GM18507 (cell line): ENCODE results near the gene MAP3K5.
"Not testable (repeated sequence)": the region's sequence is repeated elsewhere in the genome, so short reads cannot be mapped to it uniquely, and the experiment has no call there.

ENCODE experiments used
- DNase-seq: peaks from one replicate; pipeline ENCODE4 v3.0.0; 2011; ENCODE audit warnings: low read depth; ENCODE audit not compliant: insufficient read length; ENCODE audit errors: extremely low spot score
- FAIRE-seq: peaks from 2 replicates; lab custom pipeline; 2011; peaks lifted over from hg19 to GRCh38; lab: Jason Lieb, UNC

The MAP3K5 gene

DNA sequence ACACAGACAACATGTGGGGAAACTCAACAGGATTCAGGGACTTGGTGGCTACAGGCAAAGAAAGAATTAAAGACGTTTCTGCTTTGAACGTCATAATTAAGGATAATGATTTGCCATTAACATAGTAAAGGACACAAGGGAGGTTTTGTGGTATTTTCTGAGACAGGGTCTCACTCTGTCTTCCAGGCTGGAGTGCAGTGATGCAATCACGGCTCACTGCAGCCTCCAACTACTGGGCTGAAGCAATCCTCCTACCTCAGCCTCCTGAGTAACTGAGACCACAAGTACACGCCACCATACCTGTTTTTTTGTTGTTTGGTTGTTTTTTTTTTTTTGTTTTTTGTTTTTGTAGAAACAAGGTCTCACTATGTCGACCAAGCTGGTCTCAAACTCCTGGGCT lies 62.4 kb downstream of the MAP3K5 start:
- DNase-seq (no peak), FAIRE-seq (peak; percentile 56)

DNA sequence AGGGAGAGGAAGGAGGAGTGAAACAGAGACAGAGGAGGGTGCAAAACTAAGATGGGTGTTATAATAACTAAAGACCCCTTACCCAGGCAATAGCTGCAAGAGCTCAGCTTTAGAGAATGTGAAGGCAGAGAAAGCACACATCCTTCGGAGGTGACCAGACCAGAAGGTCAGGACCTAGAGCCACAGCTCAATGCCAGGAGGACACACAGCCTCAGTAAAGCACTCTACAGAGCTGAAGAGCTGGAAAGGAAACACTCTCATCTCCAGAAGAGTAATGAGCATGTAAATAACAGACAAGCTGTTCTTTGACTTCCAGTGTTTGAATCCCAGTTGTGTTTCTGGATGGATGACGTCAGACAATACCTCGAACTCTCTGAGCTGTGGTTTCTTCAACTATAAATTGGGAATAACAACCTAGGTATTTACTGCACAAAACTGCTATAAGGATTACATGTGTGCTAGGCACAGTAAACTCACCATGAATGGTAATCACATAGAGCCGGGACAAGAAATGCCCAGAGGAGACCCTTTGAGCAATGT lies 63.2 kb downstream of the MAP3K5 start:
- no peak for FAIRE-seq
- DNase-seq = no peak

DNA sequence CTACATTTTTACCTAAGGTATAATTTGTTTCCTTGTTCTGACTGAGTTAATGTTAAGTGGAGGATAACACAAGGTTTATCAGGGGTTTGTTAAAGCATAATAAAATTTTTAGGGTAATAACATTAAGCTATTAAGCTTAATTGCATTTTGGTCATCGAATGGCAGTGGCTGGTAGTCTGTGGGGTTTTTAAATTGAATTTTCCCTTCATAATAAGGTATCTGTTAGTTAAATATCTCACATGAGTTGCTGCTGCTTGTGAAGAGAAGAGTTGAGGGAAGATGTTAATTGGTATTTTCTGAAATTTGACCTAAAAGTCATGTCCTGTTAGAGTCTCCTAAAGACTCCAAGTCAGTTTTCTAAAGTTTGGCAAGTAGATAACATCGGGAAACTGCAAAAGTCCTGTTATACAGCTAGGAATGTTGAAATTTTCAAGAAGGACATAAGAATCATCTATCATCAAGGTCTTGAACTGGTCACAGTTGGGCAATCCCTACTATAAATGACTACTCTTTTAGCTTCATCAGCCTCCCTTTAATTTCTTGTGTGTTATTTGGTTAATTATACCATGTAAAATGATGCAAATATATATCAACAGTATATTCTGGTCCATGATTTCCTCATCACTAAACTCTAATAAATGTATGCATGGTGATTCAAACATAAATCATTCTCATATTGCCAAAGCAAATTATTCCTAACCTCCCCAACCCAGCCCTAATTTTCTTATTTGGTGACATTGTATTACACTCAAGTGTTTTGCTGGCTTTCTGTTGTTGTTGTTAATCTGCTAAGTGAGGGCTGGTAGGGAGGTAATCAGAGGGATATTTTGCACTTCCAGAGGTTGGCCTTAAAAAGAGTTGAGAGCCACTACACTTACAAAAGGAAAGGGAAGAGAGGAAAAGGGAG lies 64.0 kb downstream of the MAP3K5 start:
- DNase-seq (no peak), FAIRE-seq (peak; percentile 49)

DNA sequence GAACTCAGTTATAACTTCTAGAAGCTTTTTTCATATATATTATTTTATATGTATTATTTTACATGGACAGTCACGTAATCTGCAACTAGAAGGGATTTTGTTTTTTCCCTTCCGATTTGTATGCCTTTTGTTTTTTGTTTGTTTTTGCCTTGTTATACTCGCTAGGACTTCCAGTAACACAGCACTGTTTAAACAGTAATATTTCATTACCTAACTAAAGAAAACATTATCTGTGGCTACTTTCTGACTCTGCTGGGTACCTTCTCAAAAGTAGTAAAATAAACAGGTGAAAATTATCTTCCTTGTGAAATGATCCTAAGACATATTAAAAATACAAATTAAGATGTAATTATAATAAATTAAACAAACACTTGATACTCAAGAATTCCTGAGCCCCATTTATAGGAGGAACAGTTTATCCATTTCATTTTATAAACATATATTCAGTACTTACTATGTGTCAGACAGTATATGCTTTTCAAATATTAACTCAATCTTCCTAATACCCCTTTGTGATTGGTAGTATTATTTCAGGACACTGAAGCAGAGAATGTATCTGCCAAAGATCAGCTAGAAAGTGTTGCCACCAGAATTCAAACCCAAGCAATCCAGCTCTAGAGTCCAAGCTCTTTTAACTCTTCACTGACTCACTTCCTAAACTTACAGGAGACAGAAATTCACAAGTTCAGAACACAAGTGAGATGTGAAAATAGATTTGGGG lies 65.3 kb downstream of the MAP3K5 start:
- DNase-seq = no peak
- FAIRE-seq = peak; percentile 46

DNA sequence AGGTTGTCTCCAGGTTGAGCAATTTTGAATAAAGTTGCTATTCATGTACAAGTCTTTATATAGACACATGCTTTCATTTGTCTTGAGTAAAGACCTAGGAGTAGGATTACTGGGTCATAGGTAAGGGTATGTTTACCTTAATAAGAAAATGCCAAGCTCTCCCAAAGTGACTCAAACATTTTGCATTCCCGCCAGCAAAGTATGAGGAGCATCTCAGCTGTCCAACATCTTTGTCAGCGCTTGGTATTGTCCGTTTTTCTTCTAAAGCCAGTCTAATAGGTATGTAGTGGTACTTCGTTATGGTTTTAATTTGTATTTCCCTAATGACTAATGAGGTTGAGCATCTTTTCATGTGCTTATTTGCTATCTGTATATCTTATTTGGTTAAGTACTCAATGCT lies 67.2 kb downstream of the MAP3K5 start:
- FAIRE-seq = peak; percentile 21
- DNase-seq = no peak

DNA sequence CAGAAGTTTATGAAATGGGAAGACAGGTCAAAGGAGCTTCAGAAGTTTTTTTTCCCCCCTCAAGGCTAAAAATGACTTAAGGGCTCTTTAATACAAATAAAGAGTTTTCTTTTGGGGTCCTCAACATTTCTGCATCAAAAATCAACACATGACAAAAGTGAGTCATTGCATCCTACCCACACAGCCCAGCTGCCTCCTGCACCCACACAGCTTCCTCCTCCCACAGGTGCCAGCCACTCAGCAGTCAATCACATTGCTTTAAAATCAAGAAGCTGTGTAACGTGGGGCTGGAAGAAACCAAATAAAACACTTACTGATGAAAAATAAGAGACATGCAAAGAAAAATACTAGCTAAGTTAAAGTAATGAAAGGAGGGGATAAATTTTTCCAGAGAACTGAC lies 68.5 kb downstream of the MAP3K5 start:
- FAIRE-seq = peak; percentile 78
- no peak for DNase-seq

DNA sequence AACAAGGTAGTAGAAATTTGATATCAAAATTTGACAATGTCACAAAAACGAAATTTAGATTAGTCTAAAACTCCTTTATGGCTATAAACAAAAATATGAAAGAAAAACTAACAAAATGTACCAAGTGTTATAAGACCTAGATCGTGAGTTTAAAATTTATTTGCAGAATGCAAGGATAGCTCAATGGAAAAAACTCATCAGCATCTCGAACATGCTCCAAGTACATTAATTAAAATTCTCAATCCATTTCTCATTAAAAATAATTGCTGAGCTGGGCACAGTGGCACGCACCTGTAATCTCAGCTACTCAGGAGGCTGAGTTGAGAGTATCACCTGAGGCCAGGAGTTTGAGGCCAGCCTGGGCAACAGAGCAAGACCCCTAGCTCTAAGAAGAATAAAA lies 70.8 kb downstream of the MAP3K5 start:
- FAIRE-seq (no peak), DNase-seq (no peak)

DNA sequence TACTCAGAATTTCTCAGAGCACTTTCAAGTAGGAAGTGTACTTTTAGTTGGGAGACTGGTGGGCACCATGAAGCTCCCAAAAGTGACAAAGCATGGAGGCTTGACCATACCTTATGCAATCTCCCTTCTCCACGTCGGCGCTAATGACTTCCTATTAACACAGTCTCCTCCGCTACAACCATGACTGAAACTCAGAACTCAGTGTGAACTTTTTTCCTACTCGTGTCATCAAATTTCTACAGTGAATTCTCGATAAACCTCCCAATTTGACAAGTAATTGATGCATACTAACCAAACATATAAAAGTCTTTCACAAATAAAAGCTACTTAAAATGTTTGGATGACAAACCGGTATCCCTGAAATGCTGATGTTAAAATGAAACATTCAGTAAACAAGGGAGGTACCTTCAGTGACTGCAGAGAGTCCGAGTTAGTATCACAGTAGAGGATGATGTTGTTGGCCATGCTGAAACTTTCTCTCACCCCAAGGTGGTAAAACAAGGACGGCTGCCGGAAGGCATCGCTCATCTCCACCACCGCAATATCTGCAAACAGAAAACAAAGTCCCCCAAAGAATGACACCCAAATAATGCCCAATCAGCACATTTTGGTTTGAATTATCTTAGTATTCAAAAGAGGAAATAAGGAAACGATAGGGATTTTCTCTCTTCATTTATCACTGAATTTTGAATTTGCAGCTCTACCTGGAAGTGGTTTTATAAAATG lies 72.1 kb downstream of the MAP3K5 start:
- DNase-seq (no peak), FAIRE-seq (peak; percentile 97)

DNA sequence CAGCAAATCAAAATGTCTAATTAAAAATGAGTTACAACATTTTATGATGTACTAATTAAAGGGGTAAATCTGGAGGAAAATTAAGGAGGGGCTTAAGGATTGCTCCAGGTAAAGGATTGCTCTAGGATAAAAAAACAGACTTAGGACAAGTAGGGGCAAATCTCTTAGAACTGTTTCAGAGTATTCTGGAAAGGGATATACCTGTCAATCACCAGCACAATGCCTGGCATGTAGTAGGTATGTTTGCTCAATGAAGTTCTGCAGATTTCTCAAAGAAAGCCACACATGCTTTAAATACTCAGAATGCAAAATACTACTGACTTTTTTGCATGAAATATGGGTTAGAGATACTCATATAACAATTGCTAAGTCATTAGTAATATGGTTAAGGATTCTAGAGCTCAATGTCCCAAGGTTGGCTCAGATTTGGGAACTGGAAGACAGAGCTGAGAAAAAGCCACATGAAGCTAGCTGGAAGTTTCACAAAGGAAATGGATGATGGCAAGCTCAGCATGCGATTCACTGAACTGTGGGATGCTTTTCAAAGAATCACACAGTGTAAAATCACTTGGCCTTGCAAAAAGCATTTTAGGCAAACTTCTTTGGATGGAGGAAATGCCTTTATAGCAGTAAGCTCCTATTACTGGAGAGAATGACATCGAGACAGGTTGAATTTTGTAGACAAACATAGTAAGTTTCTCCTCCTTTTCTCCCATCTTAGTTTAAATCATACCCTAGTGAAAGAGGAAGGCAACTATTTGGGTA lies 72.8 kb downstream of the MAP3K5 start:
- DNase-seq (no peak), FAIRE-seq (no peak)

DNA sequence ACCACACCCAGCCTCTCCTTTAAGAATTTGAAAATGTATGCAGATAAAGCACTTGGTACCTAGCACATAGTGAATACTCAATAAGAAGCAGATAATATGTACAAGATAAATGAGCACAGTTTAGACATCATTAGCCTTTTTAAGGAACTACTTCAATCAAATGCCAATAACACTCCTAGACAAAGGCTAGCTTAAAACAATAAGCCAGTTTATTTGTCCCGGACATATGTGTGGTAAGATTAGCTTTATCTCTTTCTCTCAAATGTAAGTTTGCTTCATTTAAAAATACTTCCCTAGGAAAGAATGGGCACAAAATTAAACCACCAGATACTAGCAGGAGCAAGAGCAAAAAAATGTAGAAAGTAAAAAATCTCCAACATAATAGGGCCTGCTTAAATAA lies 73.8 kb downstream of the MAP3K5 start:
- FAIRE-seq (peak; percentile 33), DNase-seq (no peak)

DNA sequence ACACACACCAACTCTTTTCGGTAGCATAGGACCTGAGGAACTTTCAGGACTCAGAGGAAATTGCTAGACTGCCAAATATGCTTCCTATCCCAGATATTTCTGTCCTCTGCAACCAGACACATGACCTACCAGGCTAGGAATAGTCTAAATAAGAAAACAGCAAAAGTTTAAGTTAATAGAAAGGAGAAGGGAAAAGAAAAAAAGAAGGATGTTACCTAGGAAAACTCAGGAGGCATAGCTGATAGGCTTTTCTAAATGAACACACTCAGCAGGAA lies 74.6 kb downstream of the MAP3K5 start:
- DNase-seq (no peak), FAIRE-seq (no peak)

DNA sequence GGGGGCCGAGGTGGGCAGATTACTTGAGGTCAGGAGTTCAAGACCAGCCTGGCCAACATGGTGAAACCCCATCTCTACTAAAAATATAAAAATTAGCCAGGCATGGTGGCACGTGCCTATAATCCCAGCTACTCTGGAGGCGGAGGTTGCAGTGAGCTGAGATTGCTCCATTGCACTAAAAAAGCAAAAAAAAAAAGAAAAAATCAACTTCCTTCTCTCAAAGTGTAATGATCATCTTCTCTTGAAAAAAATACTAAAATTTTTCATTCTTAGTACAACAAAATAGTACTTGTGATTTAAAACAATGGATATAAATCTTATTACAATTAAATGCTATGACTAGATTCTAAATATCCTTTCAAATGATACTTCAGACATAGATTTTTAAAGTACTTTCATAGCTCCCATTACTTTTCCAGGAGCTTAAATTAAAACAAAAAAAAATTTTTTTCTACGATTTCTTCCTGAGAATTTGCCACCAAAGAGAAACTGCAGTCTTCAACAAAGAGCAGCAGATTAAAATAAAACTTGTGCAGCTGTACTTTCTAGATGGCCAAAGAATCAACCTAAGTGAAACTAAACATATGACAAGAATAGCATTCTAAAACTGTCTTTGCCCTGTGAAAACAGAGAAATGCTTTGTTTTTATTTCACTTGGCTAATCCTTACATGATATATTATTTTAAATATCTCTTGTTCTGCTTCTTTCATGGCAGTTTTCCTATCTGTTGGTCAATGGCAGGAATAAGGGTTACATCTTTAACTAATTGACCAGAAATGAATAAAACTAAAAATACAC lies 75.2 kb downstream of the MAP3K5 start:
- peak; percentile 88 for FAIRE-seq
- no peak for DNase-seq

DNA sequence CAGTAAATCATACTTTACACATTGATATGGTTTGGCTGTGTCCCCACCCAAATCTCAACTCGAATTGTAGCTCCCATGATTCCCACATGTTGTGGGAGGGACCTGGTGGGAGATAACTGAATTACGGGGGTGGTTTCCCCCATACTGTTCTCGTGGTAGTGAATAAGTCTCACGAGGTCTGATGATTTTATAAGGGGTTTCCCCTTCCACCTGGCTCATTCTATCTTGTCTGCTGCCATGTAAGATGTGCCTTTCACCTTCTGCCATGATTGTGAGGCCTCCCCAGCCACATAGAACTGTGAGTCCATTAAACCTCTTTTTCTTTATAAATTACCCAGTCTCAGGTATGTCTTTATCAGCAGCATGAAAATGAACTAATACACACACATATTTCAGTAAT lies 79.6 kb downstream of the MAP3K5 start:
- not testable (repeated sequence) for FAIRE-seq, DNase-seq

DNA sequence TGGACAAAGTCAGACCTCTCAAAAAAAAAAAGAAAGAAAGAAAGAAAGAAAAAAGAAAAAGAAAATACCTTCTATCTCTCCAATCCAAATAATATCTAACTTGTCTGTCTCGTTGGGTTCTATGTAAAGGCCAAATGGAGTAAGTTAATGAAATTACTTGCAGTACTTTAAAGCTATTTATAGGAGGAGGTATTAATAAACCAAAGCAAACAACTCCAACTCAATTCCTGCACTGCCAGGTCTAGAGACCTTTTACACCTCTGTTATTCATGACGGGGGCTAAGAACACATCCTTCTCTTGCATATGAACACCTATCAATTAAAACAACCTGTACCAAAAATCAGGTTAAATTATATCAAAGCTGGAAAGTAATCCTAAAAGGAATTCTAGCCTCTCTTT lies 80.6 kb downstream of the MAP3K5 start:
- no peak for DNase-seq
- FAIRE-seq = no peak

DNA sequence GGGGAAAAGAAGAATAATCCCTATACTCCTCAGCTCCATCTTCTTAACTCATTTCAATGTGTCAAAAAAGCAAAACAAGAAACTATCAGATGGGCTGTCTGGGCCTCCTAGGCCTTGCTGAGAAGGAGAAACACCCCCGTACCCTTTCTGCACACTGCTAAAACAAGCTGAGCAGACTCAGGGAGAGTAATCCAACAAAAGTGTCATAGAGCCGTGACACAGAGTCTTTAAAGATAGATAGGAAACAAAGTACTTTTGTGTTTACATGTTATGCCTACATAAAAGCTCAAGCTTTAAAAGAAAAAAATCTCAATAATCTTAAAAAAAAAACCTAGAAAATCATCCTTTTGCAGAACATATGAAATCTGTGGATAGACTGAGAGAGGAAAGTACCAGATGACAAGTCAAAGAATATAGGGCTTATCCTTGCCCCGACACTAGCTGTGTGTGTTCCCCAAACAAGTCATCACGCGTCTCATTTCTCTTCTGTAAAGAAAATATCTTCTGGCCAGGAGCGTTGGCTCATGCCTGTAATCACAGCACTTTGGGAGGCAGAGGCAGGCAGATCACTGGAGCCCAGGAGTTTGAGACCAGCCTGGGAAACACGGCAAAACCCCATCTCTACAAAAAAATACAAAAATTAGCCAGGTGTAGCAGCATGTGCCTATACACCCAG lies 81.3 kb downstream of the MAP3K5 start:
- FAIRE-seq = no peak
- no peak for DNase-seq

DNA sequence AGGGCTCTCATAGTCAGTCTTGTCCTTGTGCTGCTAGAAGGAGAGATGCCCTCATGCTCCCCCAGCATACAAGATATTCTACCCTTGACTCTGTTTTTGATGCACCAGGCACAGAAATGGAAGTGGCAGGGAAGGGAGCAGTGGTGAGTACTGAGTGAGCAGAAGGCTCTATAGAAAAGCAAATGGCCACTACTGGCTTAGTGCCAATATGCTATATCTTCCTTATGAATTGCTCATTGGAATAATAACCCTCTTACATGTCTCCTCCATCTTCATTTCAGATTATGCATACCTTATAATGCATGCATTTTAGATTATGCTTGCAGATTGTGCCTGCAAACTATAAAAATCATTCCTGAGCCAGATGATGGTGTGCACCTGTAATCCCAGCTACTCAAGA lies 82.8 kb downstream of the MAP3K5 start:
- FAIRE-seq = no peak

DNA sequence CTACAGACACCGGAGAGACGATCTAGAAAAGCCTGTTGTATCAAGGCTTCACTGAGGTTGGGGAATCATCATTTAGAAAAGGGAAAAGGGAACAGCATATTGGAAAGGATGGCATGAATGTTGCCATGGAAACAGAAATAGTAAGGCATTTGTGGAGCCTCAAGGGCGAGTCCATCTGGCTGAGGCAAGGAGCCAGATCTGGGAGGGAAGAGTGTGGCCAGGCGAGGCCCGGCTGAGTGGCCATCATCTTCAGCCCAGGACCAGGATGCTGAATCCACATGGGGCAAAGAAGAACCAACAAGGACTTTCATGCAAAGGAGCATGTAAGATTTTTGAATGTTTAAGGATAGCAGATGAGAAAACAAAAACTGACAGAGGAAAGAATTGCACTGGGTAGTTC lies 85.8 kb downstream of the MAP3K5 start:
- FAIRE-seq = no peak
- no peak for DNase-seq

More for the DNA sequence above, 82.8 kb downstream of the MAP3K5 start:
- DNase-seq = no peak

DNA sequence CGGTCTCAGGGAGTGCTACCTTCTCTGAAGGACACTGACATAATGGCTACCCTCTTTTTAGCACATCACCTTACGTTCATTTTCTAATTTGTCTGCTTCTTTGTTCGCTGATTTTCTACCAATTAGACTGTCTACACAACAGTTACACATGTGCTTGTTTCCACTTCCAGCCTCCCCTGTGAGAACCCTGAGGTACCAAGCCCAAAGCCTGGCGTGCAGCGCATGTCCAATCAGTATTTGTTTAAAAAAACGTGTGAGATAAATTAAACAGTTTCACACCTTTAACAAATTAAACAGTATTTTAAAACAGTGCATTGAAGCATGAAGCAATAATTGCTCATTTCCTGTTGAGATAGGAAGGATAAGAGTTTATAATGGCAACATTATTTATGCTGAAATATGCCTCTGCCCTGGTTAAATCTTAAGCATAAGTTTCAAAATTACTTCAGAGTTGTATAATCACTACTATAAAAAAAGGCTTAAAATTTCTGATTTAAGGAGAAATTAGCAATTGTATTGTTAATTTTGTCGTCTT lies 88.9 kb downstream of the MAP3K5 start:
- DNase-seq (no peak), FAIRE-seq (no peak)
